H9 (cell line): ENCODE data around the gene CHPF. TPM values are rescaled to one million over a fixed set of nuclear protein-coding genes. Genes with fewer than 3 reads are reported as not detected.

Experiments used
- DNase-seq: peaks from one replicate; pipeline ENCODE4 v3.0.0-alpha.2; 2017
- H2AFZ ChIP-seq: one replicate; pipeline ENCODE4 v1.6.1; 2013; ENCODE audit warnings: mild to moderate bottlenecking, low read length, control low read depth, moderate library complexity
- H2AK5ac ChIP-seq: 2 replicates; pipeline ENCODE4 v1.6.1; 2013; ENCODE audit warnings: low read length, control low read depth, mixed read lengths; ENCODE audit not compliant: insufficient read length
- H2BK120ac ChIP-seq: one replicate; pipeline ENCODE4 v1.6.1; 2013; ENCODE audit warnings: low read depth, mild to moderate bottlenecking, low read length, control low read depth, inconsistent platforms; ENCODE audit not compliant: poor library complexity, severe bottlenecking
- H2BK12ac ChIP-seq: 2 replicates; pipeline ENCODE4 v1.6.1; 2013; ENCODE audit warnings: low read length, control low read depth, mixed read lengths, low read depth; ENCODE audit not compliant: insufficient read length
- H2BK15ac ChIP-seq: 2 replicates; pipeline ENCODE4 v1.6.1; 2013; ENCODE audit warnings: low read depth, low read length, control low read depth
- H2BK20ac ChIP-seq: one replicate; pipeline ENCODE4 v1.6.1; 2013; ENCODE audit warnings: low read depth, mild to moderate bottlenecking, low read length, control low read depth, inconsistent platforms; ENCODE audit not compliant: poor library complexity, severe bottlenecking
- H2BK5ac ChIP-seq: 2 replicates; pipeline ENCODE4 v1.6.1; 2013; ENCODE audit warnings: low read length, control low read depth, mixed read lengths; ENCODE audit not compliant: insufficient read length
- H3K14ac ChIP-seq: 2 replicates; pipeline ENCODE4 v1.6.1; 2013; ENCODE audit warnings: low read length, control low read depth; ENCODE audit not compliant: insufficient read depth
- H3K18ac ChIP-seq: 2 replicates; pipeline ENCODE4 v1.6.1; 2013; ENCODE audit warnings: low read depth, mild to moderate bottlenecking, mixed read lengths, low read length, control low read depth; ENCODE audit not compliant: insufficient read length
- H3K23ac ChIP-seq: 2 replicates; pipeline ENCODE4 v1.6.1; 2013; ENCODE audit warnings: low read length, control low read depth, mixed read lengths, low read depth; ENCODE audit not compliant: insufficient read length
- H3K23me2 ChIP-seq: 2 replicates; pipeline ENCODE4 v1.6.1; 2013; ENCODE audit warnings: low read depth, mild to moderate bottlenecking, mixed read lengths, low read length, control low read depth; ENCODE audit not compliant: insufficient read length, poor library complexity, severe bottlenecking
- H3K27ac ChIP-seq: 2 replicates; pipeline ENCODE4 v1.5.1; 2013; ENCODE audit warnings: low read length, control low read depth, mixed read lengths, low read depth; ENCODE audit not compliant: insufficient read length
- H3K27me3 ChIP-seq: 2 replicates; pipeline ENCODE4 v1.6.1; 2013; ENCODE audit warnings: low read length, control low read depth, inconsistent platforms; ENCODE audit not compliant: insufficient read depth
- H3K4ac ChIP-seq: 2 replicates; pipeline ENCODE4 v1.6.1; 2013; ENCODE audit warnings: low read depth, mild to moderate bottlenecking, control low read depth, inconsistent platforms, low read length, moderate library complexity
- H3K4me1 ChIP-seq: 2 replicates; pipeline ENCODE4 v1.6.1; 2013; ENCODE audit warnings: low read length, control low read depth, inconsistent platforms; ENCODE audit not compliant: insufficient read depth
- H3K4me2 ChIP-seq: 2 replicates; pipeline ENCODE4 v1.6.1; 2013; ENCODE audit warnings: low read length, control low read depth, mixed read lengths; ENCODE audit not compliant: insufficient read length, insufficient read depth
- H3K56ac ChIP-seq: 2 replicates; pipeline ENCODE4 v1.6.1; 2013; ENCODE audit warnings: low read depth, mild to moderate bottlenecking, mixed read lengths, low read length, control low read depth; ENCODE audit not compliant: insufficient read length
- H3K79me1 ChIP-seq: 2 replicates; pipeline ENCODE4 v1.6.1; 2013; ENCODE audit warnings: low read depth, mild to moderate bottlenecking, moderate library complexity, low read length, control low read depth, inconsistent platforms; ENCODE audit not compliant: insufficient read depth, poor library complexity, severe bottlenecking
- H3K79me2 ChIP-seq: 2 replicates; pipeline ENCODE4 v1.6.1; 2013; ENCODE audit warnings: low read length, control low read depth, inconsistent platforms; ENCODE audit not compliant: insufficient read depth
- H3K9ac ChIP-seq: 2 replicates; pipeline ENCODE4 v1.6.1; 2013; ENCODE audit warnings: low read length, control low read depth, mixed read lengths; ENCODE audit not compliant: insufficient read length; ENCODE audit errors: extremely low read depth
- H3K9me3 ChIP-seq: one replicate; pipeline ENCODE4 v1.6.1; 2013; ENCODE audit warnings: low read depth, low read length, inconsistent platforms; ENCODE audit not compliant: control insufficient read depth
- H3T11ph ChIP-seq: one replicate; pipeline ENCODE4 v1.6.1; 2013; ENCODE audit warnings: mild to moderate bottlenecking, low read length, control low read depth, inconsistent platforms
- H4K20me1 ChIP-seq: one replicate; pipeline ENCODE4 v1.6.1; 2013; ENCODE audit not compliant: control insufficient read depth, insufficient read length, insufficient read depth
- H4K5ac ChIP-seq: 2 replicates; pipeline ENCODE4 v1.6.1; 2013; ENCODE audit warnings: low read depth, mild to moderate bottlenecking, mixed read lengths, low read length, control low read depth; ENCODE audit not compliant: insufficient read length
- H4K8ac ChIP-seq: replicated peaks from 2 replicates; pipeline ENCODE4 v1.6.1; 2013; ENCODE audit warnings: low read length, control low read depth, mixed read lengths, low read depth; ENCODE audit not compliant: insufficient read length
- H4K91ac ChIP-seq: 2 replicates; pipeline ENCODE4 v1.6.1; 2013; ENCODE audit warnings: low read depth, mild to moderate bottlenecking, moderate library complexity, mixed read lengths, low read length, control low read depth; ENCODE audit not compliant: insufficient read length
- H3K27ac Mint-ChIP-seq, 3 experiments: 2 replicates in 2 of 3; 3 replicates in 1 of 3; pipeline ENCODE4 v1.8.0; 2020 to 2021; ENCODE audit warnings: mixed read lengths in 3 of 3, mild to moderate bottlenecking in 1 of 3, moderate library complexity in 1 of 3
- H3K27me3 Mint-ChIP-seq: 2 replicates; pipeline ENCODE4 v1.8.0; 2021; ENCODE audit warnings: low read depth, mild to moderate bottlenecking, moderate library complexity, mixed read lengths
- H3K36me3 Mint-ChIP-seq, 3 experiments: 2 replicates in 2 of 3; 3 replicates in 1 of 3; pipeline ENCODE4 v1.8.0; 2020 to 2021; ENCODE audit warnings: low read depth in 3 of 3, mixed read lengths in 3 of 3; ENCODE audit not compliant: insufficient read depth in 1 of 3
- H3K4me1 Mint-ChIP-seq, 2 experiments: 2 replicates each; pipeline ENCODE4 v1.8.0; 2020; ENCODE audit warnings: mixed read lengths in 2 of 2
- H3K4me3 Mint-ChIP-seq, 2 experiments: 2 replicates in 1 of 2; 3 replicates in 1 of 2; pipeline ENCODE4 v1.8.0; 2020 to 2021; ENCODE audit warnings: mild to moderate bottlenecking in 2 of 2, mixed read lengths in 2 of 2, moderate library complexity in 1 of 2
- H3K9me3 Mint-ChIP-seq, 2 experiments: 2 replicates in 1 of 2; 3 replicates in 1 of 2; pipeline ENCODE4 v1.8.0; 2020; ENCODE audit warnings: mild to moderate bottlenecking in 2 of 2, mixed read lengths in 2 of 2, moderate library complexity in 1 of 2
- CTCF ChIP-seq: fragments of 200-600 bp; sonication (generic); conservative IDR thresholded peaks from 3 replicates; pipeline ENCODE4 v1.8.0; 2021; ENCODE audit warnings: antibody characterized with exemption, mild to moderate bottlenecking
- WGBS: extraction: QIAGEN DNeasy Blood & Tissue Kit; methylation state at CpG from one replicate; pipeline ENCODE4 v1.1.7; 2013; ENCODE audit warnings: missing lambda C conversion rate, low lambda C conversion rate, mixed read lengths; ENCODE audit not compliant: insufficient read length; ENCODE audit errors: extremely low coverage; 5-methylcytosine and 5-hydroxymethylcytosine counted together
- total RNA-seq: library from RNA; stranded (reverse); gene quantifications from 2 replicates; pipeline ENCODE4 v1.2.1, GENCODE V29; 2021

CHPF gene
- total RNA-seq, 1 experiment from 2014 or later, result 46.5 TPM

- no peak overlapping the region for H2BK120ac ChIP-seq
- H3K4me2 ChIP-seq, result no peak overlapping the region
- H3K23ac ChIP-seq, result no peak overlapping the region
- no peak overlapping the region for H3K9ac ChIP-seq
- no peak overlapping the region for H3K27ac ChIP-seq
- H3K4me1 ChIP-seq, result peaks cover 13% of the 10 kb centered on the region; the same call in 1 of the 2 replicates
- DNase-seq, result no peak
- no peak overlapping the region for H3T11ph ChIP-seq
- TF ChIP-seq CTCF, result no peak
- H4K8ac ChIP-seq, result no peak overlapping the region
- H3K9me3 ChIP-seq, result no peaks in the 10 kb centered on the region
- H2BK20ac ChIP-seq, result no peak overlapping the region
- Mint-ChIP-seq H3K4me1 (peaks cover 56 to 59% of the 10 kb centered on the region in 2 experiments), H3K36me3 (peaks cover 16 to 19% (median 17%) of the 10 kb centered on the region in 3 experiments), H3K9me3 (no peaks in the 10 kb centered on the region), H3K4me3 (no peak overlapping the region), H3K27me3 (peaks cover 13% of the 10 kb centered on the region), H3K27ac (no peak overlapping the region; a peak in 1 of 7 replicates)
- H3K18ac ChIP-seq, result no peak overlapping the region
- no peak overlapping the region for H2BK12ac ChIP-seq
- no peak overlapping the region for H3K14ac ChIP-seq
- no peaks in the 10 kb centered on the region for H3K79me2 ChIP-seq
- H3K79me1 ChIP-seq, result no peaks in the 10 kb centered on the region
- no peak overlapping the region for H2BK5ac ChIP-seq
- no CpG with 5 or more reads among the region's 9 CpGs for WGBS
- no peak overlapping the region for H2AK5ac ChIP-seq
- no peak overlapping the region for H3K4ac ChIP-seq
- no peak overlapping the region for H2AFZ ChIP-seq
- no peaks in the 10 kb centered on the region for H4K20me1 ChIP-seq
- no peak overlapping the region for H2BK15ac ChIP-seq
- H3K27me3 ChIP-seq, result no peaks in the 10 kb centered on the region
- H4K5ac ChIP-seq, result no peak overlapping the region
- no peak overlapping the region for H3K56ac ChIP-seq
- peaks cover 4% of the 10 kb centered on the region for H3K23me2 ChIP-seq
- H4K91ac ChIP-seq, result no peak overlapping the region
Observed at GRCh38 chr2:219505585-219505984, 38.0 kb downstream of the CHPF start.
